Gastrocnemius medialis (tissue), 4 donors: ENCODE data around the gene NKX6-1. TPM values are rescaled to one million over a fixed set of nuclear protein-coding genes. Genes with fewer than 3 reads are reported as not detected.

ENCODE experiments used
- ATAC-seq, 2 donors: fragments of 150-250 bp; one replicate each; pipeline ENCODE4 v1.9.1; 2016
- DNase-seq, 2 donors: peaks; one replicate each; pipeline ENCODE4 v3.0.0-alpha.2; 2019
- H3K27ac ChIP-seq, 4 donors: fragments of 200-600 bp; sonication (generic); 1 replicate in 1 of 4; 2 replicates in 3 of 4; pipeline ENCODE4 v1.5.1; 2016 to 2018; ENCODE audit warnings: mild to moderate bottlenecking in 2 of 4, moderate library complexity in 1 of 4
- H3K27me3 ChIP-seq, 3 donors: fragments of 200-600 bp; sonication (generic) in 2 of 3; 1 replicate in 1 of 3; 2 replicates in 2 of 3; pipeline versions ENCODE4 v1.5.1 to v1.6.0; 2016 to 2019; ENCODE audit warnings: mild to moderate bottlenecking in 1 of 3, moderate library complexity in 1 of 3
- H3K36me3 ChIP-seq, 2 donors: fragments of 200-600 bp; sonication (generic) in 1 of 2; one replicate each; pipeline ENCODE4 v1.5.1; 2017 to 2018
- H3K4me1 ChIP-seq, 2 donors: fragments of 200-600 bp; sonication (generic) in 1 of 2; one replicate each; pipeline ENCODE4 v1.5.1; 2016 to 2017; ENCODE audit warnings: mild to moderate bottlenecking in 2 of 2
- H3K4me3 ChIP-seq, 4 donors: fragments of 200-600 bp; sonication (generic) in 3 of 4; 1 replicate in 1 of 4; 2 replicates in 3 of 4; pipeline ENCODE4 v1.5.1; 2016 to 2019; ENCODE audit warnings: mild to moderate bottlenecking in 2 of 4
- H3K9me3 ChIP-seq, 3 donors: fragments of 200-600 bp; sonication (generic) in 2 of 3; 1 replicate in 1 of 3; 2 replicates in 2 of 3; pipeline ENCODE4 v1.5.1; 2016 to 2019
- POLR2A ChIP-seq, 2 donors: fragments of 450-650 bp; IDR thresholded peaks; one replicate each; pipeline ENCODE4 v1.6.1; 2017; ENCODE audit warnings: antibody characterized with exemption in 2 of 2, mild to moderate bottlenecking in 2 of 2, moderate library complexity in 2 of 2
- in situ Hi-C, 4 donors: fragments of 200-750 bp; cut with MboI; loops; one replicate each; pipeline versions ENCODE4 v1.15.0 to v1.8.0; 2017; ENCODE audit warnings: low sequenced_read_pairs in 4 of 4
- intact Hi-C: fragments of 100-400 bp; cut with DNase I; formaldehyde crosslinking; loops from one replicate; pipeline ENCODE4 v1.15.1; 2023; ENCODE audit warnings: low total_unique reads
- total RNA-seq, 4 donors: library from RNA; depleted of rRNA; stranded (reverse); fragments of >200 nt; gene quantifications; one replicate each; pipeline versions ENCODE4 v1.1.0 to v1.2.3, GENCODE V29; 2016
- TF ChIP-seq, protein P1 (sequence below), 5 experiments: fragments of 450-650 bp in 3 of 5; fragments of 200-600 bp in 2 of 5; sonication (generic) in 2 of 5; IDR thresholded peaks in 4 of 5; conservative IDR thresholded peaks in 1 of 5; 1 replicate in 4 of 5; 2 replicates in 1 of 5; pipeline ENCODE4 v1.5.1; 2016 to 2019; ENCODE audit warnings: antibody characterized with exemption in 5 of 5, mild to moderate bottlenecking in 3 of 5, moderate library complexity in 3 of 5

Gene NKX6-1
- total RNA-seq, 4 donors from 2014 or later: not detected

DNA sequence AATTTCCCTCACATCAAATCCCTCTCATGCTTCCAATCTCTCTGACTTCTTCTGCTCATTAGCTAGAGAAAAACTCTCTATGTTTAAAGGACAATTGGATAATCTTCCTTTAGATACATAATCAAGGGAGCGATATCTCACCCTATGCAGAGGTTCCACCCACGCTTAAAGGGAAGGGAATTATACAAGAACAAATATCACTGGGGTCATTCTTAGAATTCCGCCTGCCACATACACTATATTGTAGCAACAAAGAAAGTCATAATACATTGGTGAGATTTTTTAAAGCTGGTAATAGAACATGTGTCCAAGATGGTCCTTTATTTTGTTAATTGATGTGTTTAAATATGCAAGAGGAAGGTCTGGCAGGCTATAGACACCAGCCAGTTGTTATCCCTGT, 31.5 kb downstream of the NKX6-1 start:
- no peaks in the 10 kb centered on the region for H3K36me3 ChIP-seq
- H3K27ac ChIP-seq: no peak overlapping the region
- no peaks in the 10 kb centered on the region for H3K4me1 ChIP-seq
- in situ Hi-C loops: no loop called here
- intact Hi-C loops: no loop called here
- DNase-seq (no peak), ATAC-seq (no peak)
- H3K9me3 ChIP-seq: no peaks in the 10 kb centered on the region
- no peak overlapping the region for H3K4me3 ChIP-seq
- TF ChIP-seq, protein P1, sequence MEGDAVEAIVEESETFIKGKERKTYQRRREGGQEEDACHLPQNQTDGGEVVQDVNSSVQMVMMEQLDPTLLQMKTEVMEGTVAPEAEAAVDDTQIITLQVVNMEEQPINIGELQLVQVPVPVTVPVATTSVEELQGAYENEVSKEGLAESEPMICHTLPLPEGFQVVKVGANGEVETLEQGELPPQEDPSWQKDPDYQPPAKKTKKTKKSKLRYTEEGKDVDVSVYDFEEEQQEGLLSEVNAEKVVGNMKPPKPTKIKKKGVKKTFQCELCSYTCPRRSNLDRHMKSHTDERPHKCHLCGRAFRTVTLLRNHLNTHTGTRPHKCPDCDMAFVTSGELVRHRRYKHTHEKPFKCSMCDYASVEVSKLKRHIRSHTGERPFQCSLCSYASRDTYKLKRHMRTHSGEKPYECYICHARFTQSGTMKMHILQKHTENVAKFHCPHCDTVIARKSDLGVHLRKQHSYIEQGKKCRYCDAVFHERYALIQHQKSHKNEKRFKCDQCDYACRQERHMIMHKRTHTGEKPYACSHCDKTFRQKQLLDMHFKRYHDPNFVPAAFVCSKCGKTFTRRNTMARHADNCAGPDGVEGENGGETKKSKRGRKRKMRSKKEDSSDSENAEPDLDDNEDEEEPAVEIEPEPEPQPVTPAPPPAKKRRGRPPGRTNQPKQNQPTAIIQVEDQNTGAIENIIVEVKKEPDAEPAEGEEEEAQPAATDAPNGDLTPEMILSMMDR (IDR thresholded peaks at IDR 0.05 in 4 of 5, conservative IDR thresholded peaks at IDR 0.05 in 1 of 5): no peak
- TF ChIP-seq POLR2A (IDR thresholded peaks at IDR 0.05): no peak
- peaks cover 0 to 5% (median 0%) of the 10 kb centered on the region in 3 donors for H3K27me3 ChIP-seq

DNA sequence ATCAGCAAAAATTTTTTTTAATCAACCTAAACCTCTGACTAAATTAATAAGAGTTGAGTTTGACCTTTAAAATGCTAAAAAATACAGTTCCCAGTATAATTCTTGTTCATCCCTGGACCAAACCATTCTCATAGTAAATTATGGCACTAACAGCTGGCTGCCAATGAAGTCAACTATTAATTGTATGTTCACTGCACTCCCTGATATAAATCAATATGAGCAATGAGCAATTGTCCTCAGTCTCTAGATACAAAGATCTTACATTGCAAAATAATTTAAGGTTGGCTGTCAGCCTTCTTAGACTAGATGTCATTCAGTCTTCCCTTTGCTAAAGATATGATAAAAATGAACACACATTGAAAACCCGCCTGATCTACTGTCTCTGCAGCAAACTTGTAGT, 39.3 kb downstream of the NKX6-1 start:
- Histone ChIP-seq H3K4me3 (no peak overlapping the region), H3K27ac (no peak overlapping the region), H3K36me3 (no peaks in the 10 kb centered on the region), H3K9me3 (no peaks in the 10 kb centered on the region), H3K4me1 (no peaks in the 10 kb centered on the region), H3K27me3 (peaks cover 0 to 5% (median 0%) of the 10 kb centered on the region in 3 donors)
- intact Hi-C loops: no loop called here
- TF ChIP-seq POLR2A (IDR thresholded peaks at IDR 0.05): no peak
- TF ChIP-seq, protein P1 (IDR thresholded peaks at IDR 0.05 in 4 of 5, conservative IDR thresholded peaks at IDR 0.05 in 1 of 5): no peak
- DNase-seq (no peak), ATAC-seq (no peak)
- in situ Hi-C loops: no loop called here

DNA sequence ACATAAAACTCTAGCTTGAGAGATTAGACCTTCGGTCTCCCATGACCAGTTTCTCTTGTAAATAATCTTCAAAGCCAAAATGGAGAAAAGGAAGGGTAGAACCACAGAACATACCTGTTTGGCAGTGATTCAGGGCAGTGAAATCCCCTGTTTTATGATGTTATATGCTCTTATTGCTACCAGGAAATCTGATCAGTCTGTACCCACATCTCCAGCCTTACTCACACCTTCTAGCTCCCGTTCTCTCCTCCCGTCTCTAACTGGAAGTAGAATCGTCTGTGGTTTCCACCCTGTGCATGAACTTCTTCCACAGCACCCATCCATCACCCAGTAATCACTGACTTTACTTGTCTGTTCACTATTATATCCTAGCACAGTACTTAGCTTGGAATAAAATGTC, 42.9 kb downstream of the NKX6-1 start:
- in situ Hi-C loops: no loop called here
- intact Hi-C loops: no loop called here
- Histone ChIP-seq H3K4me1 (no peaks in the 10 kb centered on the region), H3K9me3 (no peaks in the 10 kb centered on the region), H3K36me3 (no peaks in the 10 kb centered on the region), H3K27ac (no peak overlapping the region), H3K4me3 (no peak overlapping the region), H3K27me3 (no peaks in the 10 kb centered on the region)
- DNase-seq (no peak), ATAC-seq (no peak)
- TF ChIP-seq, protein P1 (IDR thresholded peaks at IDR 0.05 in 4 of 5, conservative IDR thresholded peaks at IDR 0.05 in 1 of 5): no peak
- no peak for TF ChIP-seq POLR2A (IDR thresholded peaks at IDR 0.05)

DNA sequence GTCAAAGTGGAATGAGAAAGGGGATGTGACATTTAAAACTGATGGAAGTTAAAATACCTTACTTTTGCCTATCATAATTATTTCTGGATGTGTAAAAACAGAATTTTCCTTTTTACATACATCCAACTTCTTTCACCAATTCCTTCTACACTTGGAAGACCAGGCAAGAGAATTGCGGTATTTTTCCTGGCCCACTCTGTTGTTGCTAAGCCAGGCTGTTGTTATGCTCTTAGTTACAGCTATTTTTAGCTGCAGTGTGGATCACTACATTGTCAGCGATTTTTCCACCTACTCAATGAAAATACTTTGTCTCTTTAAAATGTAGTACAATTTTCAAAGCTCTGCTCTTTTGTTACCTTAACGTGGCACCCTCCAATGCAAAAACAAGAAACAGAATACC, 43.4 kb downstream of the NKX6-1 start:
- Histone ChIP-seq H3K9me3 (no peaks in the 10 kb centered on the region), H3K4me1 (no peaks in the 10 kb centered on the region), H3K4me3 (no peak overlapping the region), H3K36me3 (no peaks in the 10 kb centered on the region), H3K27me3 (no peaks in the 10 kb centered on the region), H3K27ac (no peak overlapping the region)
- in situ Hi-C loops: no loop called here
- no peak for ATAC-seq
- DNase-seq: no peak
- TF ChIP-seq, protein P1 (IDR thresholded peaks at IDR 0.05 in 4 of 5, conservative IDR thresholded peaks at IDR 0.05 in 1 of 5): no peak
- no peak for TF ChIP-seq POLR2A (IDR thresholded peaks at IDR 0.05)
- intact Hi-C loops: no loop called here

DNA sequence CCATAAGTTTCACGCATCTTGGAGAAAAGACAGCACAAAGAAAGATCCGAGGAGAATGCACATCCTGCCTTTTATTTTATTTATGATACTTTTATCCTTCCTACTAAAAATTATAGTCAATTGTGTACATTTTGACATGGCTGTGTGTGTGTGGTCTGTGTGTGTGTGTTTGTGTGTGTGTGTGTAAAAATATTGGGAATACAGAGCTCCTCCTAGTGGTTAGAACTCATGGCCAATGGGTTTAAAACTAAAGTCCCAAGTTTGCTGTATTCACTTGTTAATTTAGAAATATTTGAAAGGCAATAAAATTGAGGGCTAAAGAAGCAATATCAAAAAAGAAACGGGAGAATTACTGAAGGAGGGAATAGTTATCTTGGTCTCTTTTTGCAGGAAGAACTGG, 47.5 kb downstream of the NKX6-1 start:
- Histone ChIP-seq H3K27me3 (no peaks in the 10 kb centered on the region), H3K9me3 (no peaks in the 10 kb centered on the region), H3K4me1 (no peaks in the 10 kb centered on the region), H3K4me3 (no peak overlapping the region), H3K27ac (no peak overlapping the region), H3K36me3 (no peaks in the 10 kb centered on the region)
- DNase-seq (no peak), ATAC-seq (no peak)
- in situ Hi-C loops (no loop called here), intact Hi-C loops (no loop called here)
- TF ChIP-seq, protein P1 (IDR thresholded peaks at IDR 0.05 in 4 of 5, conservative IDR thresholded peaks at IDR 0.05 in 1 of 5): no peak
- TF ChIP-seq POLR2A (IDR thresholded peaks at IDR 0.05): no peak
